ENCODE data around the gene FOXP4. TPM values are rescaled to one million over a fixed set of nuclear protein-coding genes. Genes with fewer than 3 reads are reported as not detected.

The FOXP4 gene
- total and polyA plus RNA-seq, 2 of the 13 experiments (the other 11 are each of a cell fraction or from before 2014, with no cell fraction given): 11.0 to 12.4 TPM

DNA sequence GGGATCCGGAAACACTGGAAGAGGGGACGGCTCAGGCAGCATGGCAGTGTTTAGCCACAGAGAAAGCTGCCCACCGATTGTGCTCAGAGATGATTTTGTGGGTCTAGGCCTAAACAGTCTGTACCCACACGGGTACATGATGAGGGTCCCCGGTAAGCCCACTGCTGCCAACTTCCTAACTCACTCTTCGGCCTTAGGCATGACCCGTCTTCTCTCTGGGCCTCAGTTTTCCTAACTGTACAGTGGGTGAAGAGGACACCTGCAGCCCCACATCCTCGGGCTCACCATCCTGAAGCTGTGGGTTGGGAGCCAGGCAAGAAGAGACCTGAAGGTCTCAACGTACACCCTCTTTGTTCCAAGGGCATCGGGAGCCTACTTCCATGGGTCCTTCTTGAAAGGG lies 6.5 kb downstream of the FOXP4 start:
- H3K9ac ChIP-seq (ENCODE audit: insufficient read depth, low read depth, low read length): no peak overlapping the region
- DNase-seq (ENCODE audit: low spot score) (no peak), FAIRE-seq (no peak), ATAC-seq (no peak)
- H3K27ac ChIP-seq (ENCODE audit: extremely low read length, insufficient read depth, low read length): no peak overlapping the region
- H3K9me3 ChIP-seq (ENCODE audit: low read length): no peaks in the 10 kb centered on the region
- H3K36me3 ChIP-seq (replicated peaks in 1 of 2; ENCODE audit: control insufficient read depth in 1 of 2, insufficient read depth in 2 of 2, low read length in 2 of 2): peaks cover 27 to 72% of the 10 kb centered on the region in 2 experiments
- ChIA-PET POLR2A (interaction anchor here (1.4 to 3.3 kb wide), 4 partner anchors 8 to 33 kb away, joined by 3 to 23 read pairs (median 6); no protein-coding TSS in a partner anchor), CTCF (ENCODE audit: low intra/inter-chr PET ratio, low total read pairs) (no interaction called here)
- in situ Hi-C loops (cut with HindIII; ENCODE audit: extremely low pct_ligation_motif_present, low pct_unique_long_range_greater_than_20kb): no loop called here
- TF ChIP-seq ZNF629 (CRISPR knock-in tag; conservative IDR thresholded peaks at IDR 0.05) (peak; percentile 92), RBFOX2 (IDR thresholded peaks at IDR 0.05; ENCODE audit: low read depth, low read length) (peak; percentile 19; the same call in 1 of the 2 replicates), ZBTB7A (CRISPR knock-in tag; IDR thresholded peaks at IDR 0.05) (no peak), ZMYM3 (CRISPR knock-in tag; IDR thresholded peaks at IDR 0.05) (peak; percentile 59; the same call in 1 of the 2 replicates), ZNF558 (CRISPR knock-in tag; IDR thresholded peaks at IDR 0.05; ENCODE audit: borderline replicate concordance) (no peak), ZNF451 (CRISPR knock-in tag; IDR thresholded peaks at IDR 0.05) (peak; percentile 34; the same call in 1 of the 2 replicates), MXD4 (CRISPR knock-in tag; IDR thresholded peaks at IDR 0.05) (no peak)
- TF ChIP-seq, protein P1, sequence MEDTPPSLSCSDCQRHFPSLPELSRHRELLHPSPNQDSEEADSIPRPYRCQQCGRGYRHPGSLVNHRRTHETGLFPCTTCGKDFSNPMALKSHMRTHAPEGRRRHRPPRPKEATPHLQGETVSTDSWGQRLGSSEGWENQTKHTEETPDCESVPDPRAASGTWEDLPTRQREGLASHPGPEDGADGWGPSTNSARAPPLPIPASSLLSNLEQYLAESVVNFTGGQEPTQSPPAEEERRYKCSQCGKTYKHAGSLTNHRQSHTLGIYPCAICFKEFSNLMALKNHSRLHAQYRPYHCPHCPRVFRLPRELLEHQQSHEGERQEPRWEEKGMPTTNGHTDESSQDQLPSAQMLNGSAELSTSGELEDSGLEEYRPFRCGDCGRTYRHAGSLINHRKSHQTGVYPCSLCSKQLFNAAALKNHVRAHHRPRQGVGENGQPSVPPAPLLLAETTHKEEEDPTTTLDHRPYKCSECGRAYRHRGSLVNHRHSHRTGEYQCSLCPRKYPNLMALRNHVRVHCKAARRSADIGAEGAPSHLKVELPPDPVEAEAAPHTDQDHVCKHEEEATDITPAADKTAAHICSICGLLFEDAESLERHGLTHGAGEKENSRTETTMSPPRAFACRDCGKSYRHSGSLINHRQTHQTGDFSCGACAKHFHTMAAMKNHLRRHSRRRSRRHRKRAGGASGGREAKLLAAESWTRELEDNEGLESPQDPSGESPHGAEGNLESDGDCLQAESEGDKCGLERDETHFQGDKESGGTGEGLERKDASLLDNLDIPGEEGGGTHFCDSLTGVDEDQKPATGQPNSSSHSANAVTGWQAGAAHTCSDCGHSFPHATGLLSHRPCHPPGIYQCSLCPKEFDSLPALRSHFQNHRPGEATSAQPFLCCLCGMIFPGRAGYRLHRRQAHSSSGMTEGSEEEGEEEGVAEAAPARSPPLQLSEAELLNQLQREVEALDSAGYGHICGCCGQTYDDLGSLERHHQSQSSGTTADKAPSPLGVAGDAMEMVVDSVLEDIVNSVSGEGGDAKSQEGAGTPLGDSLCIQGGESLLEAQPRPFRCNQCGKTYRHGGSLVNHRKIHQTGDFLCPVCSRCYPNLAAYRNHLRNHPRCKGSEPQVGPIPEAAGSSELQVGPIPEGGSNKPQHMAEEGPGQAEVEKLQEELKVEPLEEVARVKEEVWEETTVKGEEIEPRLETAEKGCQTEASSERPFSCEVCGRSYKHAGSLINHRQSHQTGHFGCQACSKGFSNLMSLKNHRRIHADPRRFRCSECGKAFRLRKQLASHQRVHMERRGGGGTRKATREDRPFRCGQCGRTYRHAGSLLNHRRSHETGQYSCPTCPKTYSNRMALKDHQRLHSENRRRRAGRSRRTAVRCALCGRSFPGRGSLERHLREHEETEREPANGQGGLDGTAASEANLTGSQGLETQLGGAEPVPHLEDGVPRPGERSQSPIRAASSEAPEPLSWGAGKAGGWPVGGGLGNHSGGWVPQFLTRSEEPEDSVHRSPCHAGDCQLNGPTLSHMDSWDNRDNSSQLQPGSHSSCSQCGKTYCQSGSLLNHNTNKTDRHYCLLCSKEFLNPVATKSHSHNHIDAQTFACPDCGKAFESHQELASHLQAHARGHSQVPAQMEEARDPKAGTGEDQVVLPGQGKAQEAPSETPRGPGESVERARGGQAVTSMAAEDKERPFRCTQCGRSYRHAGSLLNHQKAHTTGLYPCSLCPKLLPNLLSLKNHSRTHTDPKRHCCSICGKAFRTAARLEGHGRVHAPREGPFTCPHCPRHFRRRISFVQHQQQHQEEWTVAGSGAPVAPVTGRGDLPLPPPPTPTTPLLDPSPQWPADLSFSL (CRISPR knock-in tag; IDR thresholded peaks at IDR 0.05): no peak
- TF ChIP-seq, protein P2, sequence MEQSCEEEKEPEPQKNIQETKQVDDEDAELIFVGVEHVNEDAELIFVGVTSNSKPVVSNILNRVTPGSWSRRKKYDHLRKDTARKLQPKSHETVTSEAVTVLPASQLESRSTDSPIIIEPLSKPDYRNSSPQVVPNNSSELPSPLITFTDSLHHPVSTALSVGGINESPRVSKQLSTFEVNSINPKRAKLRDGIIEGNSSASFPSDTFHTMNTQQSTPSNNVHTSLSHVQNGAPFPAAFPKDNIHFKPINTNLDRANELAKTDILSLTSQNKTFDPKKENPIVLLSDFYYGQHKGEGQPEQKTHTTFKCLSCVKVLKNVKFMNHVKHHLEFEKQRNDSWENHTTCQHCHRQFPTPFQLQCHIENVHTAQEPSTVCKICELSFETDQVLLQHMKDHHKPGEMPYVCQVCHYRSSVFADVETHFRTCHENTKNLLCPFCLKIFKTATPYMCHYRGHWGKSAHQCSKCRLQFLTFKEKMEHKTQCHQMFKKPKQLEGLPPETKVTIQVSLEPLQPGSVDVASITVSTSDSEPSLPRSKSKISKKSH (CRISPR knock-in tag; IDR thresholded peaks at IDR 0.05; ENCODE audit: borderline replicate concordance): 0 out of 2 replicates have a peak, but pooled peaks have one; percentile 47
- H3K79me2 ChIP-seq (ENCODE audit: insufficient read depth, low read length): peaks cover 95% of the 10 kb centered on the region
- peaks cover 83% of the 10 kb centered on the region for H3K4me1 ChIP-seq (ENCODE audit: insufficient read depth, low read length)
- peaks cover 80% of the 10 kb centered on the region for H4K20me1 ChIP-seq (ENCODE audit: insufficient read depth, low read length)
- WGBS (ENCODE audit: low lambda C conversion rate): 98% methylated on average over 9 of the region's 10 CpGs
- no peaks in the 10 kb centered on the region for H3K27me3 ChIP-seq (ENCODE audit: control insufficient read depth in 1 of 2, insufficient read depth in 2 of 2, low read length in 2 of 2)
- H2AFZ ChIP-seq (ENCODE audit: low read length): no peak overlapping the region
- no peak overlapping the region; the same call in 1 of the 2 replicates for H3K4me2 ChIP-seq (ENCODE audit: low read depth, low read length)
- BruUV-seq (replicated peaks): no TSS peak
- no peak overlapping the region for H3K4me3 ChIP-seq (replicated peaks in 1 of 3; ENCODE audit: insufficient read depth in 1 of 3, low read depth in 2 of 3, low read length in 3 of 3)
- intact Hi-C loops (cut with micrococcal nuclease; ENCODE audit: unreplicated experiment): no loop called here

All from HepG2 (cell line).